Measurements from ENCODE around the gene FAM181B. TPM values are rescaled to one million over a fixed set of nuclear protein-coding genes. Genes with fewer than 3 reads are reported as not detected.

Gene FAM181B, protein sequence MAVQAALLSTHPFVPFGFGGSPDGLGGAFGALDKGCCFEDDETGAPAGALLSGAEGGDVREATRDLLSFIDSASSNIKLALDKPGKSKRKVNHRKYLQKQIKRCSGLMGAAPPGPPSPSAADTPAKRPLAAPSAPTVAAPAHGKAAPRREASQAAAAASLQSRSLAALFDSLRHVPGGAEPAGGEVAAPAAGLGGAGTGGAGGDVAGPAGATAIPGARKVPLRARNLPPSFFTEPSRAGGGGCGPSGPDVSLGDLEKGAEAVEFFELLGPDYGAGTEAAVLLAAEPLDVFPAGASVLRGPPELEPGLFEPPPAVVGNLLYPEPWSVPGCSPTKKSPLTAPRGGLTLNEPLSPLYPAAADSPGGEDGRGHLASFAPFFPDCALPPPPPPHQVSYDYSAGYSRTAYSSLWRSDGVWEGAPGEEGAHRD
- polyA plus RNA-seq: 1 to 10 TPM in 1 of 4 donors, under 1 TPM in 2, not detected in 1; 0.22 to 5.4 (median 0.49) TPM
- long read RNA-seq, donor 1, transcript FAM181B-201 (1 exons, 3,924 nt): major isoform, 27 of 27 reads
- long read RNA-seq, donor 1, partial matches to known transcripts: 0 of 27 reads
- long read RNA-seq, donor 1, other reads (novel, unspliced or antisense): 0 of 27 reads
- long read RNA-seq, donor 2: 0 reads
- long read RNA-seq, donor 3, transcript FAM181B-201 (1 exons, 3,924 nt): major isoform, 8 of 8 reads
- long read RNA-seq, donor 3, partial matches to known transcripts: 0 of 8 reads
- long read RNA-seq, donor 3, other reads (novel, unspliced or antisense): 0 of 8 reads
- long read RNA-seq, donor 4: 0 reads
- long read RNA-seq, donor 5, partial matches to known transcripts: 0 of 2 reads
- long read RNA-seq, donor 5, other reads (novel, unspliced or antisense): 0 of 2 reads
- long read RNA-seq, donor 6, transcript FAM181B-201 (1 exons, 3,924 nt): major isoform, 8 of 8 reads
- long read RNA-seq, donor 6, partial matches to known transcripts: 0 of 8 reads
- long read RNA-seq, donor 6, other reads (novel, unspliced or antisense): 0 of 8 reads
- long read RNA-seq, donor 7: 0 reads
- long read RNA-seq, donor 8: 0 reads
- long read RNA-seq, donor 9, partial matches to known transcripts: 0 of 3 reads
- long read RNA-seq, donor 9, other reads (novel, unspliced or antisense): 0 of 3 reads
- long read RNA-seq, donor 10, transcript FAM181B-201 (1 exons, 3,924 nt): major isoform, 6 of 6 reads
- long read RNA-seq, donor 10, partial matches to known transcripts: 0 of 6 reads
- long read RNA-seq, donor 10, other reads (novel, unspliced or antisense): 0 of 6 reads

GRCh38 chr11:82733444-82734119, at the start of gene FAM181B:
Gene FAM181B (minus strand): TSS chr11:82733864. CDS start chr11:82733729, 135 bp downstream.
- no peak for FAIRE-seq
- Histone ChIP-seq H3K27me3 (ENCODE audit: control insufficient read depth in 3 of 3, insufficient read depth in 3 of 3, low read length in 3 of 3) (peaks cover 6 to 51% (median 18%) of the 10 kb centered on the region in 3 donors), H3K4me1 (ENCODE audit: control insufficient read depth in 3 of 3, insufficient read depth in 2 of 3, low read depth in 1 of 3, low read length in 2 of 3) (peaks cover 3 to 4% (median 3%) of the 10 kb centered on the region in 3 donors), H3K9me3 (ENCODE audit: control insufficient read depth in 2 of 2, insufficient read depth in 1 of 2, low read depth in 1 of 2, low read length in 1 of 2) (no peaks in the 10 kb centered on the region), H3K36me3 (ENCODE audit: control insufficient read depth in 3 of 3, insufficient read depth in 2 of 3, low read depth in 1 of 3, low read length in 3 of 3) (no peaks in the 10 kb centered on the region), H3K4me3 (ENCODE audit: low read depth in 1 of 3, low read length in 3 of 3) (peak within 1 kb of the TSS; percentile 17 to 67 (median 55)), H3K27ac (ENCODE audit: low read depth in 1 of 3, low read length in 2 of 3) (peak within 1 kb of the TSS in 1 of 3 donors; percentile 42)
- DNase-seq: peak; percentile 33 to 79
- WGBS, 3 donors: 1 to 2% (median 2%) methylated on average over 56 to 67 of the region's 67 CpGs

DNA sequence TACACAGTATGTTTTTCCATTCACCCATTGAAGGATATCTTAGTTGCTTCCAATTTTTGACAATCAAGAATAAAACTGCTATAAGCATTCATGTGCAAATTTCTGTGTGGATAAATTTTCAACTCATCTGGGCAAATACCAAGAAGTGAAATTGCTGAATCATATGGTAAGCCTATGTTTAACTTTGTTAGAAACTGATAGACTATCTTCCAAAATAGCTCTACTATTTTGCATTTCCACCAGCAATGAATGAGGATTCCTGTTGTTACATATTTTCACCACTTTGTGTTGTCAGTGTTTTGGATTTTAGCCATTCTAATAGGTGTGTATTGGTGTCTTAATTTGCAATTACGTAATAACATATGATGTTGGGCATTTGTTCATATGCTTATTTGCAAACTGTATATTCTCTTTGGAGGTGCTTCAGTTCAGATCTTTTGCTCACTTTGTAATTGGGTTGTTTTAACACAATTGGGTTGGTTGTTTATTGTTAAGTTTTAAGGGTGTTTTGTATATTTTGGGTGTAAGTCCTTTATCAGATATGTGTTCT, 49.2 kb upstream of the FAM181B start:
- no peaks in the 10 kb centered on the region for H3K36me3 ChIP-seq (ENCODE audit: control insufficient read depth in 3 of 3, insufficient read depth in 2 of 3, low read depth in 1 of 3, low read length in 3 of 3)
- no peaks in the 10 kb centered on the region for H3K4me1 ChIP-seq (ENCODE audit: control insufficient read depth in 3 of 3, insufficient read depth in 2 of 3, low read depth in 1 of 3, low read length in 2 of 3)
- no peak overlapping the region for H3K27ac ChIP-seq (ENCODE audit: low read depth in 1 of 3, low read length in 2 of 3)
- FAIRE-seq (no peak), DNase-seq (no peak)
- H3K27me3 ChIP-seq (ENCODE audit: control insufficient read depth in 3 of 3, insufficient read depth in 3 of 3, low read length in 3 of 3): no peaks in the 10 kb centered on the region
- H3K9me3 ChIP-seq (ENCODE audit: control insufficient read depth in 2 of 2, insufficient read depth in 1 of 2, low read depth in 1 of 2, low read length in 1 of 2): peaks cover 0 to 4% of the 10 kb centered on the region in 2 donors
- no peak overlapping the region for H3K4me3 ChIP-seq (ENCODE audit: low read depth in 1 of 3, low read length in 3 of 3)
- WGBS, 3 donors: 89 to 97% (median 96%) methylated on average over 1 of the region's 1 CpG

- Histone ChIP-seq H3K27ac (ENCODE audit: low read depth in 1 of 3, low read length in 2 of 3) (no peak overlapping the region), H3K36me3 (ENCODE audit: control insufficient read depth in 3 of 3, insufficient read depth in 2 of 3, low read depth in 1 of 3, low read length in 3 of 3) (no peaks in the 10 kb centered on the region), H3K4me3 (ENCODE audit: low read depth in 1 of 3, low read length in 3 of 3) (no peak overlapping the region), H3K9me3 (ENCODE audit: control insufficient read depth in 2 of 2, insufficient read depth in 1 of 2, low read depth in 1 of 2, low read length in 1 of 2) (peaks cover 0 to 13% of the 10 kb centered on the region in 2 donors), H3K4me1 (ENCODE audit: control insufficient read depth in 3 of 3, insufficient read depth in 2 of 3, low read depth in 1 of 3, low read length in 2 of 3) (no peaks in the 10 kb centered on the region), H3K27me3 (ENCODE audit: control insufficient read depth in 3 of 3, insufficient read depth in 3 of 3, low read length in 3 of 3) (no peaks in the 10 kb centered on the region)
- FAIRE-seq: no peak
- 77 to 80% (median 80%) methylated on average over 1 of the region's 1 CpG for WGBS, 3 donors
- DNase-seq: no peak
Observed at GRCh38 chr11:82778776-82779175, 45.1 kb upstream of the FAM181B start.

DNA sequence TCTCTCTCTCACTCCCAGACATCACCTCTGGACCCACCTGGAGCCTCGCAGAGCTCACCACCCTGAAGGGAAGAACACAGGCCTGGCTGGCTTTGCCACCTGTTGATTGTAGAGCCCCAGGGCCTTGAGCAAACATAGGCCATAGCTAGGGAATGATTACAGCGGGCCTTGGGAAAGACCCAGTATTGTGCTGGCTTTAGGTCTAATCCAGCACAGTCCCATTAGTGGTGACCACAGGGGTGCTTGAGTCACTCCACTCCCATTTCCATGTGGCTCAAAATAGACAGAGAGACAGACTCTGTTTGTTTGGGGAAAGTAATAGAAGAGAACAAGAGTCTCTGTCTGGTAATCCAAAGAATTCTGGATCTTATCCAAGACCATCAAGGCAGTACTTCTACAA, 42.7 kb upstream of the FAM181B start:
- Histone ChIP-seq H3K4me1 (ENCODE audit: control insufficient read depth in 3 of 3, insufficient read depth in 2 of 3, low read depth in 1 of 3, low read length in 2 of 3) (no peaks in the 10 kb centered on the region), H3K4me3 (ENCODE audit: low read depth in 1 of 3, low read length in 3 of 3) (no peak overlapping the region), H3K27ac (ENCODE audit: low read depth in 1 of 3, low read length in 2 of 3) (no peak overlapping the region), H3K36me3 (ENCODE audit: control insufficient read depth in 3 of 3, insufficient read depth in 2 of 3, low read depth in 1 of 3, low read length in 3 of 3) (no peaks in the 10 kb centered on the region), H3K9me3 (ENCODE audit: control insufficient read depth in 2 of 2, insufficient read depth in 1 of 2, low read depth in 1 of 2, low read length in 1 of 2) (peaks cover 0 to 10% of the 10 kb centered on the region in 2 donors), H3K27me3 (ENCODE audit: control insufficient read depth in 3 of 3, insufficient read depth in 3 of 3, low read length in 3 of 3) (no peaks in the 10 kb centered on the region)
- DNase-seq (no peak), FAIRE-seq (no peak)
- WGBS, 3 donors: 57 to 81% (median 58%) methylated on average over 2 of the region's 2 CpGs

GRCh38 chr11:82775736-82776346, 42.2 kb upstream of the FAM181B start:
- Histone ChIP-seq H3K27ac (ENCODE audit: low read depth in 1 of 3, low read length in 2 of 3) (no peak overlapping the region), H3K27me3 (ENCODE audit: control insufficient read depth in 3 of 3, insufficient read depth in 3 of 3, low read length in 3 of 3) (no peaks in the 10 kb centered on the region), H3K4me3 (ENCODE audit: low read depth in 1 of 3, low read length in 3 of 3) (no peak overlapping the region), H3K36me3 (ENCODE audit: control insufficient read depth in 3 of 3, insufficient read depth in 2 of 3, low read depth in 1 of 3, low read length in 3 of 3) (no peaks in the 10 kb centered on the region), H3K9me3 (ENCODE audit: control insufficient read depth in 2 of 2, insufficient read depth in 1 of 2, low read depth in 1 of 2, low read length in 1 of 2) (peaks cover 0 to 10% of the 10 kb centered on the region in 2 donors), H3K4me1 (ENCODE audit: control insufficient read depth in 3 of 3, insufficient read depth in 2 of 3, low read depth in 1 of 3, low read length in 2 of 3) (no peaks in the 10 kb centered on the region)
- peak; percentile 28 to 61 for DNase-seq
- no peak for FAIRE-seq
- WGBS, 3 donors: 17 to 35% (median 31%) methylated on average over 3 of the region's 3 CpGs

DNA sequence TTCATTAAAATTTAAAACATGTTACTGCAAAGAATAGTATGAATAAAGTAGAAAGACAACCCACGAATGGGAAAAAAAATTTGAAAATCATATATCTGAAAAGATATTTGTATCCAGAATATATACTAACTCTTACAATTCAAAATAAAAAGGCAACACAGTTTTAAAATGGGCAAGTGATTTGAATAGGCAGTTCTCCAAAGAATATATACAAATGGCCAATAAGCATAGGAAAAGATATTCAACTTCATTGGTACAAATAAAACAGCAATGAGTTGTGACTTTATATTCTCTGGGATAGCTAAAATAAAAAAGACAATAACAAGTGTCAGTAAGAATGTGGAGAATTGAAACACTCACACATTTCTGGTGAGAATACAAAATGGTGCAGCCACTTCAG, 41.6 kb upstream of the FAM181B start:
- DNase-seq: no peak
- FAIRE-seq: no peak
- peaks cover 0 to 10% of the 10 kb centered on the region in 2 donors for H3K9me3 ChIP-seq (ENCODE audit: control insufficient read depth in 2 of 2, insufficient read depth in 1 of 2, low read depth in 1 of 2, low read length in 1 of 2)
- H3K36me3 ChIP-seq (ENCODE audit: control insufficient read depth in 3 of 3, insufficient read depth in 2 of 3, low read depth in 1 of 3, low read length in 3 of 3): no peaks in the 10 kb centered on the region
- H3K4me3 ChIP-seq (ENCODE audit: low read depth in 1 of 3, low read length in 3 of 3): no peak overlapping the region
- 77 to 87% (median 82%) methylated on average over 1 of the region's 1 CpG for WGBS, 3 donors
- H3K4me1 ChIP-seq (ENCODE audit: control insufficient read depth in 3 of 3, insufficient read depth in 2 of 3, low read depth in 1 of 3, low read length in 2 of 3): no peaks in the 10 kb centered on the region
- no peaks in the 10 kb centered on the region for H3K27me3 ChIP-seq (ENCODE audit: control insufficient read depth in 3 of 3, insufficient read depth in 3 of 3, low read length in 3 of 3)
- no peak overlapping the region for H3K27ac ChIP-seq (ENCODE audit: low read depth in 1 of 3, low read length in 2 of 3)

GRCh38 chr11:82771781-82772180, 38.1 kb upstream of the FAM181B start:
- no peaks in the 10 kb centered on the region for H3K36me3 ChIP-seq (ENCODE audit: control insufficient read depth in 3 of 3, insufficient read depth in 2 of 3, low read depth in 1 of 3, low read length in 3 of 3)
- 83 to 90% (median 85%) methylated on average over 4 of the region's 4 CpGs for WGBS, 3 donors

More at GRCh38 chr11:82771781-82772180, 38.1 kb upstream of the FAM181B start:
- no peak overlapping the region for H3K27ac ChIP-seq (ENCODE audit: low read depth in 1 of 3, low read length in 2 of 3)
- FAIRE-seq (no peak), DNase-seq (no peak)
- H3K4me3 ChIP-seq (ENCODE audit: low read depth in 1 of 3, low read length in 3 of 3): no peak overlapping the region
- H3K9me3 ChIP-seq (ENCODE audit: control insufficient read depth in 2 of 2, insufficient read depth in 1 of 2, low read depth in 1 of 2, low read length in 1 of 2): peaks cover 0 to 10% of the 10 kb centered on the region in 2 donors
- peaks cover 0 to 3% (median 0%) of the 10 kb centered on the region in 3 donors for H3K27me3 ChIP-seq (ENCODE audit: control insufficient read depth in 3 of 3, insufficient read depth in 3 of 3, low read length in 3 of 3)
- H3K4me1 ChIP-seq (ENCODE audit: control insufficient read depth in 3 of 3, insufficient read depth in 2 of 3, low read depth in 1 of 3, low read length in 2 of 3): no peaks in the 10 kb centered on the region
